Parathyroid adenoma (tissue), 2 donors: Measurements from ENCODE around the gene BACH1.

Experiments
- H2AFZ ChIP-seq: fragments of 300-600 bp; sonication (generic); one replicate; pipeline ENCODE4 v1.7.0; 2017; ENCODE audit warnings: antibody characterized with exemption, mild to moderate bottlenecking
- H3K27ac ChIP-seq: fragments of 300-600 bp; sonication (generic); one replicate; pipeline ENCODE4 v1.7.0; 2017
- H3K27me3 ChIP-seq: fragments of 300-600 bp; sonication (generic); one replicate; pipeline ENCODE4 v1.7.0; 2017; ENCODE audit warnings: low read length; ENCODE audit not compliant: control insufficient read depth, insufficient read depth
- H3K36me3 ChIP-seq: fragments of 300-600 bp; sonication (generic); one replicate; pipeline ENCODE4 v1.7.0; 2017; ENCODE audit warnings: low read length; ENCODE audit not compliant: control insufficient read depth, insufficient read depth
- H3K4me1 ChIP-seq: fragments of 300-600 bp; sonication (generic); one replicate; pipeline ENCODE4 v1.7.0; 2017; ENCODE audit warnings: control low read depth
- H3K4me2 ChIP-seq: fragments of 300-600 bp; sonication (generic); one replicate; pipeline ENCODE4 v1.7.0; 2017; ENCODE audit warnings: low read length
- H3K4me3 ChIP-seq: fragments of 300-600 bp; sonication (generic); one replicate; pipeline ENCODE4 v1.7.0; 2017; ENCODE audit warnings: low read depth, low read length
- H3K79me2 ChIP-seq: fragments of 300-600 bp; sonication (generic); one replicate; pipeline ENCODE4 v1.7.0; 2017; ENCODE audit warnings: control low read depth
- H3K9ac ChIP-seq: fragments of 300-600 bp; sonication (generic); one replicate; pipeline ENCODE4 v1.7.0; 2017; ENCODE audit warnings: mild to moderate bottlenecking
- H3K9me3 ChIP-seq: fragments of 300-600 bp; sonication (generic); one replicate; pipeline ENCODE4 v1.7.0; 2017; ENCODE audit warnings: low read length; ENCODE audit not compliant: control insufficient read depth
- TF ChIP-seq, protein P1 (sequence below): fragments of 300-600 bp; sonication (generic); IDR thresholded peaks from one replicate; pipeline ENCODE4 v1.7.0; 2017; ENCODE audit warnings: antibody characterized with exemption, mild to moderate bottlenecking
- donor health status: primary hyperparathyroidism.

BACH1 gene

DNA sequence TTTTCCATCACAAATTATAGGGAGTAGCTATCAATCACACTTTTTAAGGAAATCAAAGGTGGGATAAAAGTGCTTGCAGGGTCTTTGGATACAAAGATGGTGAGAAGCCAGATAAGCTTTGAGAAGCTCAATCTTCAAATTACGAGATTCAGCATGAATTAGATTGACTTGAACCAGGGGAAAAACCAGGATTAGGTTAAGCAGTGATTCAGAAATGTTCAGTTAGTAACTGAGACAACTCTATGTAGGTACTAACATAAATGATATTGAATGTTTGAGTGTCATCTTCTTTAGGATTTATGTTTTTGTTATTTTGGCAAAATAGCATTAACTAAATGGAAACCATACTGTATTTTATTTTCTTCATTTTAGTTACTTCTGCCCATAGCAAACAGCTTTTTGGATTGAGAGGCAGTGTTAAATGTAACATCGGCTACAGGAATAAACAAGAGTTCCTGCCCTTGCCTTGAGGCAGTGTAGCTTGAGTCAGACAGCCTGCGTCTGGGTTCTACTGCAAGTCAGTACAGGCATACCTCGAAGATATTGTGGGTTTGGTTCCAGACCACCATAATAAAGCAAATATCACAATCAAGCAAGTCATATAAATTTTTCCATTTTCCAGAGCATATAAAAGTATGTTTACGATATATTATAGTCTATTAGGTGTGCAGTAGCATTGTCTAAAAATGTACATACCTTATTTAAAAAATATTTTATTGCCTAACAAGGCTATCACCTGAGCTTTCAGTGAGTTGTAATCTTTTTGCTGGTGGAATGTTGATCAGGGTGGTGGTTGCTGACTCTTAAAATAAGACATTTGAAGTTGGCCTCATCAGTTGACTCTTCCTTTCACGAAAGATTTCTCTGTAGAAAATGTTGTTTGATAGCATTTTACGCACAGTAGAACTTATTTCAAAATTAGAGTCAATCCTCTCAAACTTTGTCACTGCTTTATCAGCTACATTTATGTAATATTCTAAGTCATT lies 36.9 kb upstream of the BACH1 start:
- Histone ChIP-seq H3K9ac (no peak overlapping the region), H3K79me2 (no peaks in the 10 kb centered on the region), H3K4me3 (no peak overlapping the region), H3K4me1 (no peaks in the 10 kb centered on the region), H3K27ac (no peak overlapping the region), H3K4me2 (no peak overlapping the region), H2AFZ (no peak overlapping the region), H3K36me3 (no peaks in the 10 kb centered on the region), H3K9me3 (no peaks in the 10 kb centered on the region), H3K27me3 (no peaks in the 10 kb centered on the region)
- TF ChIP-seq, protein P1, sequence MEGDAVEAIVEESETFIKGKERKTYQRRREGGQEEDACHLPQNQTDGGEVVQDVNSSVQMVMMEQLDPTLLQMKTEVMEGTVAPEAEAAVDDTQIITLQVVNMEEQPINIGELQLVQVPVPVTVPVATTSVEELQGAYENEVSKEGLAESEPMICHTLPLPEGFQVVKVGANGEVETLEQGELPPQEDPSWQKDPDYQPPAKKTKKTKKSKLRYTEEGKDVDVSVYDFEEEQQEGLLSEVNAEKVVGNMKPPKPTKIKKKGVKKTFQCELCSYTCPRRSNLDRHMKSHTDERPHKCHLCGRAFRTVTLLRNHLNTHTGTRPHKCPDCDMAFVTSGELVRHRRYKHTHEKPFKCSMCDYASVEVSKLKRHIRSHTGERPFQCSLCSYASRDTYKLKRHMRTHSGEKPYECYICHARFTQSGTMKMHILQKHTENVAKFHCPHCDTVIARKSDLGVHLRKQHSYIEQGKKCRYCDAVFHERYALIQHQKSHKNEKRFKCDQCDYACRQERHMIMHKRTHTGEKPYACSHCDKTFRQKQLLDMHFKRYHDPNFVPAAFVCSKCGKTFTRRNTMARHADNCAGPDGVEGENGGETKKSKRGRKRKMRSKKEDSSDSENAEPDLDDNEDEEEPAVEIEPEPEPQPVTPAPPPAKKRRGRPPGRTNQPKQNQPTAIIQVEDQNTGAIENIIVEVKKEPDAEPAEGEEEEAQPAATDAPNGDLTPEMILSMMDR = no peak

GRCh38 chr21:29264721-29265120 lies 34.0 kb upstream of the BACH1 start:
- Histone ChIP-seq H3K27me3 (no peaks in the 10 kb centered on the region), H2AFZ (no peak overlapping the region), H3K36me3 (no peaks in the 10 kb centered on the region), H3K79me2 (no peaks in the 10 kb centered on the region), H3K4me3 (no peak overlapping the region), H3K9ac (no peak overlapping the region), H3K4me2 (no peak overlapping the region), H3K27ac (no peak overlapping the region), H3K4me1 (no peaks in the 10 kb centered on the region), H3K9me3 (no peaks in the 10 kb centered on the region)
- TF ChIP-seq, protein P1 = no peak

- no peaks in the 10 kb centered on the region for H3K79me2 ChIP-seq
- H3K4me1 ChIP-seq = no peaks in the 10 kb centered on the region
- no peak overlapping the region for H2AFZ ChIP-seq
- no peaks in the 10 kb centered on the region for H3K36me3 ChIP-seq
- no peaks in the 10 kb centered on the region for H3K9me3 ChIP-seq
- no peak overlapping the region for H3K9ac ChIP-seq
- TF ChIP-seq, protein P1 = no peak
- H3K4me3 ChIP-seq = no peak overlapping the region
- H3K27me3 ChIP-seq = no peaks in the 10 kb centered on the region
- no peak overlapping the region for H3K4me2 ChIP-seq
- H3K27ac ChIP-seq = no peak overlapping the region
Measured at GRCh38 chr21:29265690-29266479, 32.8 kb upstream of the BACH1 start.

DNA sequence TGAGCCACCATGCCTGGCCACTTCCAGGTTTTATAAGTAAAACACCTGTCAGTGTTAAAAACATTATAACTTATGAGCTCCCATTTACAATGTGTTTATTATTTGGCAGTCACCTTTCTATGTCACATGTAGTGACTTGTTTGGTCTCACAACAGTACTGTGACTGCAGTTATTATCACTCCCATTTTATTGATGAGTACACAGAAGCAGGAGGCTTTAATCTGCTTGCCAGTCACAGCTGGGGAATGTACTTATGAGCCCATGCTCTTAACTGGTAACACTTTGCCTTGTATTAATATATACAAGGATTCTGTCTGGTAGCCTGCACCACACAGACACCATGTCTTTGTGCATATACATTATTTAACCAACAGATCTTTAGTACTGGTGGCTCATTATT lies 31.1 kb upstream of the BACH1 start:
- Histone ChIP-seq H3K27ac (no peak overlapping the region), H3K9me3 (no peaks in the 10 kb centered on the region), H3K27me3 (no peaks in the 10 kb centered on the region), H3K4me3 (no peak overlapping the region), H3K36me3 (no peaks in the 10 kb centered on the region), H3K79me2 (no peaks in the 10 kb centered on the region), H3K4me1 (no peaks in the 10 kb centered on the region), H2AFZ (no peak overlapping the region), H3K4me2 (no peak overlapping the region), H3K9ac (no peak overlapping the region)
- TF ChIP-seq, protein P1 = no peak
